Upper lobe of left lung (tissue), 6 donors: ENCODE results near the gene GLI3. TPM values are rescaled to one million over a fixed set of nuclear protein-coding genes. Genes with fewer than 3 reads are reported as not detected.

ENCODE experiments used
- ATAC-seq, 2 donors: fragments of 200-7000 bp; cut with Tn5 transposase; one replicate each; pipeline ENCODE4 v1.9.1; 2022; ENCODE audit warnings: mild to moderate bottlenecking in 2 of 2, moderate library complexity in 2 of 2; ENCODE audit not compliant: low FRiP score in 2 of 2
- DNase-seq, 2 donors: peaks; one replicate each; pipeline ENCODE4 v3.0.0-alpha.2; 2019 to 2020
- H3K27ac ChIP-seq, 4 donors: fragments of 200-600 bp; sonication (generic); one replicate each; pipeline ENCODE4 v1.5.1; 2016 to 2019
- H3K27me3 ChIP-seq, 4 donors: fragments of 200-600 bp; sonication (generic); one replicate each; pipeline ENCODE4 v1.5.1; 2017 to 2019
- H3K36me3 ChIP-seq, 4 donors: fragments of 200-600 bp; sonication (generic); one replicate each; pipeline ENCODE4 v1.5.1; 2016 to 2019
- H3K4me1 ChIP-seq, 4 donors: fragments of 200-600 bp; sonication (generic); one replicate each; pipeline ENCODE4 v1.5.1; 2018 to 2019
- H3K4me3 ChIP-seq, 4 donors: fragments of 200-600 bp; sonication (generic); one replicate each; pipeline ENCODE4 v1.5.1; 2017 to 2019; ENCODE audit warnings: mild to moderate bottlenecking in 2 of 4, moderate library complexity in 1 of 4
- H3K9me3 ChIP-seq, 4 donors: fragments of 200-600 bp; sonication (generic); one replicate each; pipeline ENCODE4 v1.5.1; 2018 to 2019
- EP300 ChIP-seq, 4 donors: sonication (generic); formaldehyde crosslinking; IDR thresholded peaks; one replicate each; pipeline ENCODE4 v1.5.1; 2017; ENCODE audit warnings: antibody characterized with exemption in 4 of 4, control low read depth in 2 of 4
- POLR2A ChIP-seq, 4 donors: fragments of 450-650 bp; IDR thresholded peaks; one replicate each; pipeline ENCODE4 v1.5.1; 2016 to 2017; ENCODE audit warnings: antibody characterized with exemption in 4 of 4, mild to moderate bottlenecking in 2 of 4
- POLR2AphosphoS5 ChIP-seq, 2 donors: sonication (generic); formaldehyde crosslinking; IDR thresholded peaks; one replicate each; pipeline ENCODE4 v1.5.1; 2017; ENCODE audit warnings: antibody characterized with exemption in 2 of 2
- WGBS, 2 donors: methylation state at CpG; one replicate each; pipeline ENCODE4 v1.1.5; 2017 to 2018; 5-methylcytosine and 5-hydroxymethylcytosine counted together
- total RNA-seq, 6 donors: library from RNA; depleted of rRNA in 4 of 6; stranded (reverse); fragments of >200 nt in 4 of 6; gene quantifications; one replicate each; pipeline versions ENCODE4 v1.1.0 to v1.2.1, GENCODE V29; 2016 to 2021
- TF ChIP-seq, protein P1 (sequence below), 6 experiments: fragments of 450-650 bp in 4 of 6; fragments of 200-600 bp in 2 of 6; sonication (generic) in 2 of 6; IDR thresholded peaks; one replicate each; pipeline ENCODE4 v1.5.1; 2016 to 2019; ENCODE audit warnings: antibody characterized with exemption in 6 of 6
- donor health status: DM: no; HTN: no; CAD: no; lungs with moderate emphysema.
- donor health status: DM: no; HTN: yes; CAD: no; lungs with severe emphysema.

GLI3 gene
- total RNA-seq, 6 donors from 2014 or later = 5.2 to 19.4 (median 14.9) TPM

DNA sequence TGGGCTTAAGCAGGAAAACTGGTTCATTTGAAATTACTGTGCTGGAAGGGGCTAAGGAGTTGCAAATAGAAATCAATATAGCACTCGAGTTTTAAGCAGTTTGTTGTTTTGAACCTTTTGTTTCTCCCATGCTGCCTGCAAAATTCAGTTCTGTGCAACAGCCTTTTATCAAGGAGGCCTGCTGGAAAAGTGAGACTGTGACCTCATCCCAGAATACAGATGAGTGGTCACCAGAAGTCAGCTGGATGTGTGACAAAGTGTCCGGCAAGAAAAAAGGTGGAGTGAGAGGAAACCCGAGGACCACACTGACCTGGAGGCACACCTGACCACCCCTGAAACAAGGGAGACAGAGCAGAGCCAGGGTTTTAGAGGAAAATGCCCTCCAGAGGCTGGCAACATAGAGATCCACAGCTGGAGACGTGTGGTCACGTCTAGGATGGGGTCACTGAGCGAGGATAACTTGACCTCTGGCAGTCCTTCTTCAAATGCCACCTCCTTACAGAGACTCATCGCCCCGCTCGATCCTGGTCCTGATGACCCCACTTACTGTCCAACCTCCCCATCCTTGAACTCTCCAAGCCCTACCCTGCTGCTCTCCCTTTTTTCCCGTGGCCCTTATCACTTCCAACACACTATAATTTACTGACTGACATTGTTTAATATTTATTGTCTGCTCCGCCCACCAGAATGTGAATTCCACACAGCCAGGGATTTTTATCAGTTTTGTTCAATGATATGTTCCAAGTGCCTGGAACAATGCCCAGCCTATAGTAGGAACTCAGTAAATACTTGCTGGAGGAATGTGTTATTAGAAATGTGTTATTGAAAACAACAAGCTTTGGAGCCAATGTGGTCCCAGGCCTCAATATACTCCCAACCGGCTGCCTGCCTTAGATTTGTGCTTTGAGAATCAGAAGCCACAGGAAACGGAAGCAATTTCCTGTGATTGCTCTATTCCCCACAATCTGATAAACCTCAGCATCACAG lies 243.8 kb downstream of the GLI3 start:
- Histone ChIP-seq H3K4me3 (no peak overlapping the region), H3K36me3 (no peaks in the 10 kb centered on the region), H3K27ac (peak overlapping the region in 2 of 4 donors; percentile 19 to 67), H3K9me3 (no peaks in the 10 kb centered on the region), H3K4me1 (peaks cover 15 to 40% (median 30%) of the 10 kb centered on the region in 4 donors), H3K27me3 (no peaks in the 10 kb centered on the region)
- DNase-seq = no peak
- TF ChIP-seq, protein P1, sequence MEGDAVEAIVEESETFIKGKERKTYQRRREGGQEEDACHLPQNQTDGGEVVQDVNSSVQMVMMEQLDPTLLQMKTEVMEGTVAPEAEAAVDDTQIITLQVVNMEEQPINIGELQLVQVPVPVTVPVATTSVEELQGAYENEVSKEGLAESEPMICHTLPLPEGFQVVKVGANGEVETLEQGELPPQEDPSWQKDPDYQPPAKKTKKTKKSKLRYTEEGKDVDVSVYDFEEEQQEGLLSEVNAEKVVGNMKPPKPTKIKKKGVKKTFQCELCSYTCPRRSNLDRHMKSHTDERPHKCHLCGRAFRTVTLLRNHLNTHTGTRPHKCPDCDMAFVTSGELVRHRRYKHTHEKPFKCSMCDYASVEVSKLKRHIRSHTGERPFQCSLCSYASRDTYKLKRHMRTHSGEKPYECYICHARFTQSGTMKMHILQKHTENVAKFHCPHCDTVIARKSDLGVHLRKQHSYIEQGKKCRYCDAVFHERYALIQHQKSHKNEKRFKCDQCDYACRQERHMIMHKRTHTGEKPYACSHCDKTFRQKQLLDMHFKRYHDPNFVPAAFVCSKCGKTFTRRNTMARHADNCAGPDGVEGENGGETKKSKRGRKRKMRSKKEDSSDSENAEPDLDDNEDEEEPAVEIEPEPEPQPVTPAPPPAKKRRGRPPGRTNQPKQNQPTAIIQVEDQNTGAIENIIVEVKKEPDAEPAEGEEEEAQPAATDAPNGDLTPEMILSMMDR (IDR thresholded peaks at IDR 0.05) = no peak
- TF ChIP-seq POLR2A (IDR thresholded peaks at IDR 0.05) (no peak), EP300 (IDR thresholded peaks at IDR 0.05) (no peak)
- 44 to 57% methylated on average over 13 of the region's 13 CpGs for WGBS, 2 donors
- ATAC-seq = peak; percentile 9 to 41

DNA sequence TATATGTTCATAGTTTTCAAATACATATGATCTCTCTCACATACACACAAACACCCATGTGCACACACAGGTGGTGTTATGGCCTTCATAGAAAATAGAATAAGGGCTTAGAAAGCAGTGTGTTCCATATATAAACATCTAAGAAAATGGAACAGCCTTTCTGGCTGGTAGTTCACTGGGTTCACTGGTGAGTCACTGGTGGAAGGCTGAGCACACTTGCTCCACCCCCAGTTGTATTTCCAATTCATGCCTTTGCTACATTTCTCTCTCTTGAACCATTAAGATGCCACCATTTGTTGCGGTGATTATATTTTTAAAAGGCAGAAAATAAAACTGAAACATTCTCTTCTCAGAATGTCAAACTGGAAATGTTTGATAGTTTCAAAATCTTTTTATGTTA lies 252.1 kb downstream of the GLI3 start:
- Histone ChIP-seq H3K27ac (no peak overlapping the region), H3K9me3 (no peaks in the 10 kb centered on the region), H3K36me3 (no peaks in the 10 kb centered on the region), H3K4me3 (no peak overlapping the region), H3K4me1 (peaks cover 0 to 6% (median 0%) of the 10 kb centered on the region in 4 donors), H3K27me3 (no peaks in the 10 kb centered on the region)
- ATAC-seq = no peak
- DNase-seq = no peak
- TF ChIP-seq POLR2AphosphoS5 (IDR thresholded peaks at IDR 0.05) (no peak), POLR2A (IDR thresholded peaks at IDR 0.05) (no peak), EP300 (IDR thresholded peaks at IDR 0.05) (no peak)
- TF ChIP-seq, protein P1 (IDR thresholded peaks at IDR 0.05) = no peak
- WGBS, 2 donors = 95 to 97% methylated on average over 1 of the region's 1 CpG

DNA sequence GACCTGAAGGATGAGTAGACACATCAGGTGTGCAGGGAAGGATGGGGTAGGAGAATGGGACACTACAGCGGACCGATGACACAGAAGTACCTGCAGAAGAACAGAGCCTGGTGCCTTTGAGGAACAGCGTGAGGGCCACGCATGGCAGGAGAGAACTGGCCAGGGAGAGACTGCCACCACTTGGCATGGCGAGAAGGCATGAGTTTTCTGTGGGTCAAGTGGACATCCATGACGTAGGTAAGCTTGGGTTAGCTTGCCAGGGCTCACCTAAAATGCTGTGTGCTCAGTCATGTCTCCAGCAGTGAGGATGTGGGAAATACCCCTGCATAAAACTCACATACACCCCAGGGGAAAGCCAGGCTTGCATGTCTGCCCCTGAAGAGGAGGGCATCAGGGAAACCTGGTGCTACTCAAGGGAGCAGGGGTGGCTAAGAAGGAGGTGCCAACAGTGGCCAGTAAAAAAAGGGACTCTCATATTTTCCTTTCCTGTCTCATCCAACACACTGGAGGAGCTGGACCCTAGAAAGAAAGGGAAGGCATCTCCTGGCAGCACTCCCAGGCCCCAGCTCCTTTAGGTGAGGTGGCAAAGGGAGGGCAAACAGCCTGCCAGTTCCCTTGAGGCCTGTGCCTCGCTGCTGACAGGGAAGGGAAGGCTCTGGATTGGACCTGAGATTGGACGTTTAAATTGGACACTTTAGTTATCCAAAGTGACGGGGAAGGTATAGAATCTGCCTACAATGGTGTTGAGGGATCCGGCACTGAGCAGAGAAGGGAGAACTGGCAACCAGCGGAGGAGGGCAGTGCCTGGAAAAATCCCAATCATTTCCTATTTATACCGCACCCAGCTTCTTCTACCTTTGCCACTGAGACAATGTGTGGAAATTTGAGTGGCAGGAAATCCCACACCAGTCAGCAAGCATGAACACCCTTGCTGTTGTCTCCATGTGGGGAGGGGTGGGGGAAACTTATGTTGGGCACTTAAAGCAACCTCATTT lies 255.7 kb downstream of the GLI3 start:
- TF ChIP-seq, protein P1 (IDR thresholded peaks at IDR 0.05) = no peak
- TF ChIP-seq EP300 (IDR thresholded peaks at IDR 0.05) = no peak
- TF ChIP-seq POLR2A (IDR thresholded peaks at IDR 0.05) = no peak
- no peak for TF ChIP-seq POLR2AphosphoS5 (IDR thresholded peaks at IDR 0.05)
- ATAC-seq = no peak
- no peak overlapping the region for H3K27ac ChIP-seq
- WGBS, 2 donors = 67 to 88% methylated on average over 12 of the region's 12 CpGs
- H3K36me3 ChIP-seq = peaks cover 0 to 6% (median 0%) of the 10 kb centered on the region in 4 donors
- H3K9me3 ChIP-seq = no peaks in the 10 kb centered on the region
- DNase-seq = no peak
- no peaks in the 10 kb centered on the region for H3K27me3 ChIP-seq
- H3K4me1 ChIP-seq = peaks cover 0 to 10% (median 4%) of the 10 kb centered on the region in 4 donors
- H3K4me3 ChIP-seq = no peak overlapping the region

DNA sequence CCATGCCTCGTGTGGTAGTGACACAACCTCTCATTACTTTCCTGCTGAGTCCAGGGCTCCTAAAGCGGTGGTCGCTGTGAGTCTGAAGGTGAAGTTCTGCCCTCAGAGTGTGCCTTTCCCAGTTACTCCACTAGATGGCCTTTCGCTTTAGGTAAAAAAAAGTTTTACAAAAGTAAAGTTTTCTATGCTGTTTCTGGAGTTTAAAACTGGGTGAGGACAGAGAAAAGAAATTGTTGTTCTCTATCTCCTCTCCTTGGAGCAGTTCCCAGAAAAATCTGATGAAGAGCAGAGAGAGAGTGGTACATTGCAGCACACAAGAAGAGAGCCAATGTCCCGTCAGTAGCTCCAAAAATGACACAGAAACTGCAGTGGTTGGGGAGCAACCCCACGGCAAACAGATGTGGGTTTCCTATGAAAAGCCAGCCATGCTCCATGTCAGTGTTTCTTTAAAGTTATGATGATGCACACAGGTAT lies 257.1 kb downstream of the GLI3 start:
- Histone ChIP-seq H3K9me3 (no peaks in the 10 kb centered on the region), H3K4me3 (no peak overlapping the region), H3K27ac (no peak overlapping the region), H3K4me1 (peaks cover 5 to 13% (median 11%) of the 10 kb centered on the region in 4 donors), H3K36me3 (peaks cover 0 to 6% (median 0%) of the 10 kb centered on the region in 4 donors), H3K27me3 (no peaks in the 10 kb centered on the region)
- TF ChIP-seq, protein P1 (IDR thresholded peaks at IDR 0.05) = peak; percentile 25 to 69 (median 48)
- no peak for TF ChIP-seq EP300 (IDR thresholded peaks at IDR 0.05)
- DNase-seq = no peak
- 33 to 45% methylated on average over 6 of the region's 6 CpGs for WGBS, 2 donors
- peak in 1 of 2 donors; percentile 41 for ATAC-seq
